Fibroblast of lung (primary cell): ENCODE data around the gene IL17B.

ENCODE experiments used
- EZH2 ChIP-seq: IDR thresholded peaks from 2 replicates; pipeline ENCODE4 v1.5.1; 2012; ENCODE audit warnings: low read length, control low read depth, mild to moderate bottlenecking; ENCODE audit errors: missing control alignments
- TF ChIP-seq, protein P1 (sequence below), 2 donors: IDR thresholded peaks in 1 of 2; conservative IDR thresholded peaks in 1 of 2; 1 replicate in 1 of 2; 2 replicates in 1 of 2; pipeline ENCODE4 v1.5.1; 2011 to 2012; ENCODE audit warnings: low read length in 2 of 2, control low read depth in 1 of 2, inconsistent platforms in 1 of 2, low read depth in 1 of 2, mild to moderate bottlenecking in 1 of 2

DNA sequence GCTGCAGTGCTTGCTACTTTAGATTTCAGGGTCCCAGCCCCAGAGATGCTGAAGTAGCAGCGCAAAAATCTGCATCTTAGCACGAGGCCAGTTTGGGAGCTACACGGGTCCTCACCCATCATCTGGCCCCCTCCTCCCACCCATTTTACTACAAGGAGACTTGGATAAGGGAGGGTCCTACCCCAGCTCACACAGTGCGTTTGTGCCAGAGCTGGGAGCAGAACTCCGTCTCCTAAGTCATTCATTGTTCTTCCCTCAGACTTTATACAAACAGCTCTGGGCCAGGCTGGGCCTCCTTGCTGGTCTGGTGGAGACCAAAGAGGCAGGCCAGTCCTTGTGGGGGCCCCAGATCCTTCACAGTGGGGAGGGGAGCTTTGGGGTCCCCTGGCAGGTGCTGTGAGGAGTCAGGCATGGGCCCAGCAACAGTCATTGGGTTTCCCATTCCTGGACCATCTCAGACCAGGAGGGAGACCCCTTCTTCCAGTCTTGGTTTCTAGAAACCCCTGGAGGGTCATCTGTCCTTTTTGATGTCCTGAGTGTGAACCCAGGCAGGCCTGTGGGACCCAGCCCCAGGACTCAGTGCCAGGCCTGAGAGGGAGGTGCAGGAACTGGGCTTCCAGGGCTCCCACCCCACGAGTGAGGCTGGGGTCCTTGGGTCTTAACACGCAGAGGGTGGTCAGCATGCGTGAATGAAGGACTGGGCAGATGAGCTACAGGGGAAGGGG, 2.3 kb upstream of the IL17B start:
- TF ChIP-seq, protein P1, sequence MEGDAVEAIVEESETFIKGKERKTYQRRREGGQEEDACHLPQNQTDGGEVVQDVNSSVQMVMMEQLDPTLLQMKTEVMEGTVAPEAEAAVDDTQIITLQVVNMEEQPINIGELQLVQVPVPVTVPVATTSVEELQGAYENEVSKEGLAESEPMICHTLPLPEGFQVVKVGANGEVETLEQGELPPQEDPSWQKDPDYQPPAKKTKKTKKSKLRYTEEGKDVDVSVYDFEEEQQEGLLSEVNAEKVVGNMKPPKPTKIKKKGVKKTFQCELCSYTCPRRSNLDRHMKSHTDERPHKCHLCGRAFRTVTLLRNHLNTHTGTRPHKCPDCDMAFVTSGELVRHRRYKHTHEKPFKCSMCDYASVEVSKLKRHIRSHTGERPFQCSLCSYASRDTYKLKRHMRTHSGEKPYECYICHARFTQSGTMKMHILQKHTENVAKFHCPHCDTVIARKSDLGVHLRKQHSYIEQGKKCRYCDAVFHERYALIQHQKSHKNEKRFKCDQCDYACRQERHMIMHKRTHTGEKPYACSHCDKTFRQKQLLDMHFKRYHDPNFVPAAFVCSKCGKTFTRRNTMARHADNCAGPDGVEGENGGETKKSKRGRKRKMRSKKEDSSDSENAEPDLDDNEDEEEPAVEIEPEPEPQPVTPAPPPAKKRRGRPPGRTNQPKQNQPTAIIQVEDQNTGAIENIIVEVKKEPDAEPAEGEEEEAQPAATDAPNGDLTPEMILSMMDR (conservative IDR thresholded peaks at IDR 0.05 in 1 of 2, IDR thresholded peaks at IDR 0.05 in 1 of 2; ENCODE audit: low read depth in 1 of 2, low read length in 2 of 2), result no peak
- TF ChIP-seq EZH2, result no peak
